HEK293T (cell line): ENCODE data around the gene TPPP2.

Source experiments
- CTCF ChIA-PET: fragments of 350-600 bp; formaldehyde crosslinking; extraction: SDS; loops from one replicate; lab custom pipeline; 2021; ENCODE audit warnings: antibody characterized with exemption, inconsistent platforms; lab: Yijun Ruan, JAX
- POLR2A ChIA-PET: fragments of 350-600 bp; formaldehyde crosslinking; extraction: SDS; loops from one replicate; lab custom pipeline; 2020; ENCODE audit warnings: antibody characterized with exemption, inconsistent platforms; lab: Yijun Ruan, JAX
- DNase-seq: peaks from one replicate; pipeline ENCODE4 v3.0.0; 2012; ENCODE audit warnings: mixed read lengths; ENCODE audit errors: extremely low spot score
- ARNT ChIP-seq: fragments of 450-650 bp; IDR thresholded peaks from 2 replicates; pipeline ENCODE4 v1.6.1; 2017; ENCODE audit warnings: mild to moderate bottlenecking
- BHLHE40 ChIP-seq: fragments of 450-650 bp; IDR thresholded peaks from 2 replicates; pipeline ENCODE4 v1.6.1; 2016; ENCODE audit warnings: mild to moderate bottlenecking, moderate library complexity, borderline replicate concordance
- CTBP1 ChIP-seq: fragments of 450-650 bp; IDR thresholded peaks from 2 replicates; pipeline ENCODE4 v1.6.1; 2016; ENCODE audit warnings: borderline replicate concordance
- ELF4 ChIP-seq: fragments of 450-650 bp; IDR thresholded peaks from 2 replicates; pipeline ENCODE4 v1.6.1; 2017; ENCODE audit warnings: antibody characterized with exemption
- FOXA1 ChIP-seq: fragments of 450-650 bp; IDR thresholded peaks from 2 replicates; pipeline ENCODE4 v1.6.1; 2016; ENCODE audit warnings: mild to moderate bottlenecking
- FOXK2 ChIP-seq: fragments of 450-650 bp; IDR thresholded peaks from 2 replicates; pipeline ENCODE4 v1.6.1; 2016; ENCODE audit warnings: mild to moderate bottlenecking
- FOXM1 ChIP-seq: fragments of 450-650 bp; IDR thresholded peaks from 2 replicates; pipeline ENCODE4 v1.6.1; 2017; ENCODE audit warnings: mild to moderate bottlenecking, borderline replicate concordance
- HDGF ChIP-seq: fragments of 450-650 bp; IDR thresholded peaks from 2 replicates; pipeline ENCODE4 v1.6.1; 2017; ENCODE audit warnings: antibody characterized with exemption, borderline replicate concordance
- L3MBTL2 ChIP-seq: fragments of 450-650 bp; conservative IDR thresholded peaks from 2 replicates; pipeline ENCODE4 v1.6.1; 2016; ENCODE audit warnings: mild to moderate bottlenecking
- LEF1 ChIP-seq: fragments of 450-650 bp; IDR thresholded peaks from 2 replicates; pipeline ENCODE4 v1.6.1; 2017; ENCODE audit warnings: mild to moderate bottlenecking, borderline replicate concordance
- NFRKB ChIP-seq: fragments of 450-650 bp; IDR thresholded peaks from 2 replicates; pipeline ENCODE4 v1.6.1; 2016; ENCODE audit warnings: mild to moderate bottlenecking, moderate library complexity
- PKNOX1 ChIP-seq: fragments of 450-650 bp; IDR thresholded peaks from 2 replicates; pipeline ENCODE4 v1.6.1; 2016
- SP1 ChIP-seq: fragments of 450-650 bp; IDR thresholded peaks from 2 replicates; pipeline ENCODE4 v1.6.1; 2017
- SUZ12 ChIP-seq: fragments of 450-650 bp; IDR thresholded peaks from 2 replicates; pipeline ENCODE4 v1.6.1; 2016; ENCODE audit warnings: mild to moderate bottlenecking
- TARDBP ChIP-seq: fragments of 450-650 bp; IDR thresholded peaks from 2 replicates; pipeline ENCODE4 v1.6.1; 2016
- ZNF384 ChIP-seq: fragments of 450-650 bp; IDR thresholded peaks from 2 replicates; pipeline ENCODE4 v1.6.1; 2016

The TPPP2 gene

GRCh38 chr14:20989471-20989786 lies 40.6 kb upstream of the TPPP2 start:
- DNase-seq = no peak
- ChIA-PET CTCF (interaction anchor here (1.5 kb wide), 1 partner anchor 18 kb away, joined by 3 read pairs; no protein-coding TSS in a partner anchor), POLR2A (interaction anchor here (1.1 to 2.0 kb wide), 3 partner anchors 16 to 114 kb away, joined by 3 to 10 read pairs (median 5); no protein-coding TSS in a partner anchor)
- TF ChIP-seq FOXK2 = no peak
- no peak for TF ChIP-seq LEF1
- TF ChIP-seq NFRKB = no peak
- TF ChIP-seq SP1 = no peak
- TF ChIP-seq TARDBP = no peak
- TF ChIP-seq FOXM1 = no peak
- no peak for TF ChIP-seq FOXA1
- TF ChIP-seq BHLHE40 = no peak
- no peak for TF ChIP-seq PKNOX1
- no peak for TF ChIP-seq ELF4
- no peak for TF ChIP-seq SUZ12
- no peak for TF ChIP-seq ZNF384

GRCh38 chr14:20989787-20990600 lies 40.0 kb upstream of the TPPP2 start, which contains the start of gene METTL17:
Gene METTL17 (plus strand): TSS chr14:20989980. CDS start chr14:20990003, 23 bp downstream.
- TF ChIP-seq ARNT (no peak), SUZ12 (no peak), SP1 (no peak), ELF4 (peak; percentile 31; the same call in 1 of the 2 replicates), CTBP1 (no peak), HDGF (no peak), FOXM1 (no peak), ZNF384 (no peak), BHLHE40 (no peak), L3MBTL2 (peak; percentile 87), PKNOX1 (peak; percentile 55), FOXK2 (no peak), LEF1 (no peak), FOXA1 (no peak)
- ChIA-PET CTCF (interaction anchor here (0.6 kb wide), 1 partner anchor 375 kb away, joined by 4 read pairs; no protein-coding TSS in a partner anchor), POLR2A (interaction anchor here (0.7 to 1.8 kb wide), 2 partner anchors 16 to 19 kb away, joined by 3 to 5 read pairs; no protein-coding TSS in a partner anchor)
- peak; percentile 90 for DNase-seq

- POLR2A ChIA-PET = interaction anchor here (0.8 kb wide), 1 partner anchor 44 kb away, joined by 4 read pairs; no protein-coding TSS in a partner anchor
- CTCF ChIA-PET = no interaction called here
- DNase-seq = no peak
- no peak for TF ChIP-seq FOXM1
- TF ChIP-seq FOXA1 = no peak
- TF ChIP-seq PKNOX1 = no peak
- no peak for TF ChIP-seq CTBP1
- TF ChIP-seq SUZ12 = no peak
- no peak for TF ChIP-seq L3MBTL2
- TF ChIP-seq HDGF = no peak
- TF ChIP-seq ZNF384 = no peak
- no peak for TF ChIP-seq TARDBP
- no peak for TF ChIP-seq ARNT
- no peak for TF ChIP-seq LEF1
- no peak for TF ChIP-seq BHLHE40
Measured at GRCh38 chr14:20996521-20996920, 33.5 kb upstream of the TPPP2 start.

GRCh38 chr14:20997115-20997514 lies 32.9 kb upstream of the TPPP2 start:
- ChIA-PET CTCF (interaction anchor here (0.5 to 3.5 kb wide), 4 partner anchors 18 to 123 kb away, joined by 3 to 26 read pairs (median 5); no protein-coding TSS in a partner anchor), POLR2A (interaction anchor here (0.8 to 2.4 kb wide), 3 partner anchors 18 to 43 kb away, joined by 4 to 15 read pairs (median 4); no protein-coding TSS in a partner anchor)

More at GRCh38 chr14:20997115-20997514, 32.9 kb upstream of the TPPP2 start:
- TF ChIP-seq ZNF384 = no peak
- TF ChIP-seq ELF4 = no peak
- TF ChIP-seq L3MBTL2 = no peak
- TF ChIP-seq SUZ12 = no peak
- no peak for TF ChIP-seq BHLHE40
- TF ChIP-seq SP1 = no peak
- no peak for TF ChIP-seq FOXA1
- no peak for TF ChIP-seq LEF1
- TF ChIP-seq ARNT = no peak
- TF ChIP-seq FOXK2 = no peak
- no peak for TF ChIP-seq NFRKB
- no peak for TF ChIP-seq FOXM1
- TF ChIP-seq TARDBP = no peak
- no peak for TF ChIP-seq CTBP1
- no peak for TF ChIP-seq PKNOX1
- no peak for TF ChIP-seq HDGF
- no peak for DNase-seq
